NCI-H2107 treated with DMSO at 0.1 percent for 48 hours (cell line): ENCODE results near the gene NPIPB9.

Experiments used
- DNase-seq: peaks from one replicate; lab custom pipeline; 2025; ENCODE audit not compliant: unreplicated experiment; lab: John Stamatoyannopoulos, UW

NPIPB9 gene

GRCh38 chr16:28821874-28822519 is 70.4 kb downstream of the NPIPB9 start:
- no peak for DNase-seq
